Adrenal gland (tissue), 12 donors: ENCODE measurements around the gene NUDCD3. TPM values are rescaled to one million over a fixed set of nuclear protein-coding genes. Genes with fewer than 3 reads are reported as not detected.
A peak's percentile ranks its signal among the peaks of the same experiment; 100 is the strongest.

Experiments used
- DNase-seq, 7 donors: peaks; one replicate each; pipeline ENCODE4 v3.0.0-alpha.2; 2019 to 2020
- H3K27ac ChIP-seq, 5 donors: fragments of 200-600 bp; sonication (generic) in 4 of 5; 1 replicate in 3 of 5; 2 replicates in 2 of 5; pipeline versions ENCODE4 v1.5.1 to v1.8.0; 2016 to 2020; ENCODE audit warnings: mild to moderate bottlenecking in 1 of 5
- H3K27me3 ChIP-seq: fragments of 200-600 bp; 2 replicates; pipeline ENCODE4 v1.8.0; 2021
- H3K36me3 ChIP-seq, 2 donors: fragments of 200-600 bp; replicated peaks in 1 of 2; 1 replicate in 1 of 2; 2 replicates in 1 of 2; pipeline versions ENCODE4 v1.5.1 to v1.8.0; 2018 to 2022
- H3K4me1 ChIP-seq, 2 donors: fragments of 200-600 bp; replicated peaks in 1 of 2; 1 replicate in 1 of 2; 2 replicates in 1 of 2; pipeline versions ENCODE4 v1.5.1 to v1.8.0; 2018 to 2021
- H3K4me3 ChIP-seq, 4 donors: fragments of 200-600 bp; sonication (generic) in 3 of 4; one replicate each; pipeline ENCODE4 v1.5.1; 2016 to 2018
- H3K9me3 ChIP-seq, 3 donors: fragments of 200-600 bp; sonication (generic) in 1 of 3; replicated peaks in 1 of 3; 1 replicate in 2 of 3; 2 replicates in 1 of 3; pipeline versions ENCODE4 v1.5.1 to v1.8.0; 2016 to 2021
- POLR2A ChIP-seq, 2 donors: fragments of 450-650 bp; IDR thresholded peaks; one replicate each; pipeline ENCODE4 v1.6.1; 2017; ENCODE audit warnings: antibody characterized with exemption in 2 of 2, mild to moderate bottlenecking in 2 of 2, moderate library complexity in 1 of 2
- WGBS, 4 donors: extraction: QIAGEN DNeasy Blood & Tissue Kit in 2 of 4; methylation state at CpG; one replicate each; pipeline versions ENCODE4 v1.1.5 to v1.1.7; 2013 to 2017; 5-methylcytosine and 5-hydroxymethylcytosine counted together
- intact Hi-C, 2 donors: fragments of 100-400 bp; cut with DNase I; formaldehyde crosslinking; loops; one replicate each; pipeline versions ENCODE4 v1.14.1 to v1.15.0; 2022 to 2023
- polyA plus RNA-seq, 3 donors: library from polyadenylated mRNA; stranded (reverse); fragments of 200-250 nt in 2 of 3; fragments of 350-450 nt in 1 of 3; fragmentation: Illumina TruSeq in 1 of 3; extraction: RNeasy Lipid Tissue Mini Kit (QIAGEN cat#74804) in 1 of 3; gene quantifications; one replicate each; pipeline ENCODE4 v1.2.3, GENCODE V29; 2013 to 2014
- total RNA-seq, 9 donors: library from RNA; depleted of rRNA in 4 of 9; stranded (reverse); fragments of >200 nt in 4 of 9; fragments of 120-200 nt in 1 of 9; fragmentation: NEBNext Ultra II Directional in 1 of 9; extraction: Animal tissue kit (Norgen Biotek cat#: 25700) in 1 of 9; gene quantifications; one replicate each; pipeline versions ENCODE4 v1.1.0 to v1.2.4, GENCODE V29; 2013 to 2023
- TF ChIP-seq, protein P1 (sequence below), 6 experiments: fragments of 450-650 bp in 4 of 6; fragments of 200-600 bp in 2 of 6; sonication (generic) in 1 of 6; IDR thresholded peaks; 1 replicate in 5 of 6; 2 replicates in 1 of 6; pipeline versions ENCODE4 v1.5.1 to v1.8.0; 2016 to 2021; ENCODE audit warnings: antibody characterized with exemption in 6 of 6, mild to moderate bottlenecking in 2 of 6, moderate library complexity in 1 of 6
- donor health status: healthy with polysubstance abuse.
- donor health status: Bipolar disorder and iron deficiency.
- donor health status: DM: yes; HTN: yes; CAD: no.
- donor health status: DM: no; HTN: no; CAD: no.
- donor health status: DM: no; HTN: no; CAD: no.
- donor health status: DM: yes; HTN: yes; CAD: no.

Gene NUDCD3
- total and polyA plus RNA-seq, 12 donors, result 30.5 to 136 (median 71.1) TPM

- intact Hi-C loops, result loop anchor here in 1 of 2 donors (10.0 kb wide), 1 partner anchor 92 kb away; no protein-coding TSS in a partner anchor
- no peak for DNase-seq
- WGBS, 4 donors, result 60 to 74% (median 69%) methylated on average over 3 of the region's 3 CpGs
- Histone ChIP-seq H3K27ac (no peak overlapping the region), H3K27me3 (no peaks in the 10 kb centered on the region), H3K36me3 (peaks cover 0 to 18% of the 10 kb centered on the region in 2 donors), H3K9me3 (no peaks in the 10 kb centered on the region), H3K4me1 (peaks cover 28 to 48% of the 10 kb centered on the region in 2 donors), H3K4me3 (no peak overlapping the region)
- TF ChIP-seq, protein P1, sequence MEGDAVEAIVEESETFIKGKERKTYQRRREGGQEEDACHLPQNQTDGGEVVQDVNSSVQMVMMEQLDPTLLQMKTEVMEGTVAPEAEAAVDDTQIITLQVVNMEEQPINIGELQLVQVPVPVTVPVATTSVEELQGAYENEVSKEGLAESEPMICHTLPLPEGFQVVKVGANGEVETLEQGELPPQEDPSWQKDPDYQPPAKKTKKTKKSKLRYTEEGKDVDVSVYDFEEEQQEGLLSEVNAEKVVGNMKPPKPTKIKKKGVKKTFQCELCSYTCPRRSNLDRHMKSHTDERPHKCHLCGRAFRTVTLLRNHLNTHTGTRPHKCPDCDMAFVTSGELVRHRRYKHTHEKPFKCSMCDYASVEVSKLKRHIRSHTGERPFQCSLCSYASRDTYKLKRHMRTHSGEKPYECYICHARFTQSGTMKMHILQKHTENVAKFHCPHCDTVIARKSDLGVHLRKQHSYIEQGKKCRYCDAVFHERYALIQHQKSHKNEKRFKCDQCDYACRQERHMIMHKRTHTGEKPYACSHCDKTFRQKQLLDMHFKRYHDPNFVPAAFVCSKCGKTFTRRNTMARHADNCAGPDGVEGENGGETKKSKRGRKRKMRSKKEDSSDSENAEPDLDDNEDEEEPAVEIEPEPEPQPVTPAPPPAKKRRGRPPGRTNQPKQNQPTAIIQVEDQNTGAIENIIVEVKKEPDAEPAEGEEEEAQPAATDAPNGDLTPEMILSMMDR (IDR thresholded peaks at IDR 0.05), result no peak
- TF ChIP-seq POLR2A (IDR thresholded peaks at IDR 0.05), result no peak
Measured at GRCh38 chr7:44472843-44473242, 17.6 kb downstream of the NUDCD3 start.

GRCh38 chr7:44471850-44472249 lies 18.6 kb downstream of the NUDCD3 start:
- intact Hi-C loops, result loop anchor here in 1 of 2 donors (10.0 kb wide), 1 partner anchor 93 kb away; no protein-coding TSS in a partner anchor
- H3K4me1 ChIP-seq, result peaks cover 25 to 49% of the 10 kb centered on the region in 2 donors
- no peaks in the 10 kb centered on the region for H3K27me3 ChIP-seq
- no peak overlapping the region for H3K4me3 ChIP-seq
- peaks cover 0 to 18% of the 10 kb centered on the region in 2 donors for H3K36me3 ChIP-seq
- H3K9me3 ChIP-seq, result no peaks in the 10 kb centered on the region
- no peak for DNase-seq
- H3K27ac ChIP-seq, result no peak overlapping the region
- TF ChIP-seq POLR2A (IDR thresholded peaks at IDR 0.05), result no peak
- TF ChIP-seq, protein P1 (IDR thresholded peaks at IDR 0.05), result no peak
- WGBS, 4 donors, result 81 to 97% (median 94%) methylated on average over 3 of the region's 3 CpGs

- intact Hi-C loops, result loop anchor here in 1 of 2 donors (10.0 kb wide), 1 partner anchor 93 kb away; no protein-coding TSS in a partner anchor
- WGBS, 4 donors, result 88 to 100% (median 95%) methylated on average over 1 of the region's 1 CpG
- no peak for DNase-seq
- Histone ChIP-seq H3K36me3 (peaks cover 0 to 15% of the 10 kb centered on the region in 2 donors), H3K27ac (no peak overlapping the region), H3K4me1 (peaks cover 25 to 52% of the 10 kb centered on the region in 2 donors), H3K9me3 (no peaks in the 10 kb centered on the region), H3K27me3 (no peaks in the 10 kb centered on the region), H3K4me3 (no peak overlapping the region)
- no peak for TF ChIP-seq POLR2A (IDR thresholded peaks at IDR 0.05)
- TF ChIP-seq, protein P1 (IDR thresholded peaks at IDR 0.05), result no peak
Measured at GRCh38 chr7:44471436-44471835, 19.0 kb downstream of the NUDCD3 start.

DNA sequence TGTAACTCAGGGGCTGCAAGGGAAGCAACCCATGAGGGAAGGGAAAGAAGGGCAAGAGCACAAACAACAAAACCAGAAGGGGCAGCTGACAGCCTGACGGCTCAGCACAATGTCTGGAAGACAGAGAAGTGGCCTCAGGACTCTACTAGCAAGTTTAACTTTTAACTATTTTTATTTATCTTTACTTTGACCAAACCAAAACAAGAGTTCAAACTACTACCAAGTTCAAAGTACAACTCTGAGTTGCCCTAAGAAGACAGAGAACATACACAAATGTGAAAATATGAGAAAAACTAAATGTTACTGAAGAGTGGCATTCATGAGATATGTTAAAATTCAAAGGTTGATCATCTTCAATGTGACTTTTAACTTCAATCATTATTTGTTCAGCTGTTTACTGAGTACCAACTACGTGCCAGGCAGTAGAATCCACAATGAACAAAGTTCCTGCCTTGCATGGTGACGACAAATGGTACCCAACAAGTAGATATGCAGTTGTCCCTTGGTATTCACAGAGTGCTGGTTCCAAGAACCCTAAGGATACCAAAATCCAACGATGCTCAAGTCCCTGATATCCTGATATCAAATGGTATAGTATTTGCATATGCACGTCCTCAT lies 19.7 kb downstream of the NUDCD3 start:
- 81 to 92% (median 88%) methylated on average over 5 of the region's 5 CpGs for WGBS, 4 donors
- TF ChIP-seq POLR2A (IDR thresholded peaks at IDR 0.05), result no peak
- TF ChIP-seq, protein P1 (IDR thresholded peaks at IDR 0.05), result no peak
- no peaks in the 10 kb centered on the region for H3K9me3 ChIP-seq
- peaks cover 25 to 59% of the 10 kb centered on the region in 2 donors for H3K4me1 ChIP-seq
- intact Hi-C loops, result loop anchor here in 1 of 2 donors (10.0 kb wide), 1 partner anchor 94 kb away; no protein-coding TSS in a partner anchor
- no peak for DNase-seq
- peak overlapping the region in 4 of 5 donors; percentile 38 to 51 (median 43) for H3K27ac ChIP-seq
- H3K27me3 ChIP-seq, result no peaks in the 10 kb centered on the region
- H3K4me3 ChIP-seq, result no peak overlapping the region
- H3K36me3 ChIP-seq, result peaks cover 0 to 8% of the 10 kb centered on the region in 2 donors
